Measurements from ENCODE around the gene PHLDA3. TPM values are rescaled to one million over a fixed set of nuclear protein-coding genes. Genes with fewer than 3 reads are reported as not detected.
A peak's percentile ranks its signal among the peaks of the same experiment; 100 is the strongest.

Gene PHLDA3
- total and polyA plus RNA-seq, 2 of the 13 experiments (the other 11 are each of a cell fraction or from before 2014, with no cell fraction given) = 16.7 to 33.6 TPM

GRCh38 chr1:201511396-201511940 is 42.5 kb upstream of the PHLDA3 start (continued):
- TF ChIP-seq PAXIP1 (CRISPR knock-in tag; conservative IDR thresholded peaks at IDR 0.05) (no peak), ZNF24 (IDR thresholded peaks at IDR 0.05) (no peak), ZNF124 (CRISPR knock-in tag; IDR thresholded peaks at IDR 0.05) (no peak)

GRCh38 chr1:201510734-201511133 is 41.7 kb upstream of the PHLDA3 start:
- Histone ChIP-seq H3K4me1 (ENCODE audit: insufficient read depth, low read length) (peaks cover 33% of the 10 kb centered on the region), H3K79me2 (ENCODE audit: insufficient read depth, low read length) (no peaks in the 10 kb centered on the region), H3K4me3 (replicated peaks in 1 of 3; ENCODE audit: insufficient read depth in 1 of 3, low read depth in 2 of 3, low read length in 3 of 3) (no peak overlapping the region), H3K36me3 (replicated peaks in 1 of 2; ENCODE audit: control insufficient read depth in 1 of 2, insufficient read depth in 2 of 2, low read length in 2 of 2) (no peaks in the 10 kb centered on the region), H3K4me2 (ENCODE audit: low read depth, low read length) (no peak overlapping the region), H4K20me1 (ENCODE audit: insufficient read depth, low read length) (no peaks in the 10 kb centered on the region), H3K9ac (ENCODE audit: insufficient read depth, low read depth, low read length) (no peak overlapping the region), H3K27me3 (ENCODE audit: control insufficient read depth in 1 of 2, insufficient read depth in 2 of 2, low read length in 2 of 2) (peaks cover 0 to 14% of the 10 kb centered on the region in 2 experiments; a peak in 2 of 5 replicates), H2AFZ (ENCODE audit: low read length) (no peak overlapping the region), H3K9me3 (ENCODE audit: low read length) (no peaks in the 10 kb centered on the region), H3K27ac (ENCODE audit: extremely low read length, insufficient read depth, low read length) (no peak overlapping the region)
- CTCF ChIA-PET (ENCODE audit: low intra/inter-chr PET ratio, low total read pairs) = interaction anchor here (8.4 kb wide), 1 partner anchor 29 kb away, joined by 226 read pairs; no protein-coding TSS in a partner anchor
- TF ChIP-seq, protein P1, sequence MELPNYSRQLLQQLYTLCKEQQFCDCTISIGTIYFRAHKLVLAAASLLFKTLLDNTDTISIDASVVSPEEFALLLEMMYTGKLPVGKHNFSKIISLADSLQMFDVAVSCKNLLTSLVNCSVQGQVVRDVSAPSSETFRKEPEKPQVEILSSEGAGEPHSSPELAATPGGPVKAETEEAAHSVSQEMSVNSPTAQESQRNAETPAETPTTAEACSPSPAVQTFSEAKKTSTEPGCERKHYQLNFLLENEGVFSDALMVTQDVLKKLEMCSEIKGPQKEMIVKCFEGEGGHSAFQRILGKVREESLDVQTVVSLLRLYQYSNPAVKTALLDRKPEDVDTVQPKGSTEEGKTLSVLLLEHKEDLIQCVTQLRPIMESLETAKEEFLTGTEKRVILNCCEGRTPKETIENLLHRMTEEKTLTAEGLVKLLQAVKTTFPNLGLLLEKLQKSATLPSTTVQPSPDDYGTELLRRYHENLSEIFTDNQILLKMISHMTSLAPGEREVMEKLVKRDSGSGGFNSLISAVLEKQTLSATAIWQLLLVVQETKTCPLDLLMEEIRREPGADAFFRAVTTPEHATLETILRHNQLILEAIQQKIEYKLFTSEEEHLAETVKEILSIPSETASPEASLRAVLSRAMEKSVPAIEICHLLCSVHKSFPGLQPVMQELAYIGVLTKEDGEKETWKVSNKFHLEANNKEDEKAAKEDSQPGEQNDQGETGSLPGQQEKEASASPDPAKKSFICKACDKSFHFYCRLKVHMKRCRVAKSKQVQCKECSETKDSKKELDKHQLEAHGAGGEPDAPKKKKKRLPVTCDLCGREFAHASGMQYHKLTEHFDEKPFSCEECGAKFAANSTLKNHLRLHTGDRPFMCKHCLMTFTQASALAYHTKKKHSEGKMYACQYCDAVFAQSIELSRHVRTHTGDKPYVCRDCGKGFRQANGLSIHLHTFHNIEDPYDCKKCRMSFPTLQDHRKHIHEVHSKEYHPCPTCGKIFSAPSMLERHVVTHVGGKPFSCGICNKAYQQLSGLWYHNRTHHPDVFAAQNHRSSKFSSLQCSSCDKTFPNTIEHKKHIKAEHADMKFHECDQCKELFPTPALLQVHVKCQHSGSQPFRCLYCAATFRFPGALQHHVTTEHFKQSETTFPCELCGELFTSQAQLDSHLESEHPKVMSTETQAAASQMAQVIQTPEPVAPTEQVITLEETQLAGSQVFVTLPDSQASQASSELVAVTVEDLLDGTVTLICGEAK (IDR thresholded peaks at IDR 0.05) = no peak
- TF ChIP-seq, protein P1 (CRISPR knock-in tag; IDR thresholded peaks at IDR 0.05) = no peak
- peak; percentile 52 for TF ChIP-seq ZNF629 (CRISPR knock-in tag; conservative IDR thresholded peaks at IDR 0.05)
- ATAC-seq = no peak
- no TSS peak for BruUV-seq (replicated peaks)
- in situ Hi-C loops (cut with HindIII; ENCODE audit: extremely low pct_ligation_motif_present, low pct_unique_long_range_greater_than_20kb) = loop anchor here (5.0 kb wide), 2 partner anchors 33 to 63 kb away; no protein-coding TSS in a partner anchor
- no peak for DNase-seq (ENCODE audit: low spot score)
- intact Hi-C loops (cut with micrococcal nuclease; ENCODE audit: unreplicated experiment) = no loop called here
- 63% methylated on average over 1 of the region's 1 CpG for WGBS (ENCODE audit: low lambda C conversion rate)
- POLR2A ChIA-PET = interaction anchor here (1.0 to 4.7 kb wide), 2 partner anchors 8 to 29 kb away, joined by 3 to 45 read pairs; no protein-coding TSS in a partner anchor
- no peak for FAIRE-seq
